Neural progenitor cell (in vitro differentiated cells): Measurements from ENCODE around the gene HDGFL2.

Experiments used
- EZH2 ChIP-seq: fragments of 200-600 bp; sonication (generic); IDR thresholded peaks from 2 replicates; pipeline ENCODE4 v1.6.1; 2017; ENCODE audit warnings: antibody characterized with exemption, mild to moderate bottlenecking, moderate library complexity
- EZH2phosphoT487 ChIP-seq: fragments of 200-600 bp; sonication (generic); IDR thresholded peaks from 2 replicates; pipeline ENCODE4 v1.6.1; 2017; ENCODE audit warnings: antibody characterized with exemption

DNA sequence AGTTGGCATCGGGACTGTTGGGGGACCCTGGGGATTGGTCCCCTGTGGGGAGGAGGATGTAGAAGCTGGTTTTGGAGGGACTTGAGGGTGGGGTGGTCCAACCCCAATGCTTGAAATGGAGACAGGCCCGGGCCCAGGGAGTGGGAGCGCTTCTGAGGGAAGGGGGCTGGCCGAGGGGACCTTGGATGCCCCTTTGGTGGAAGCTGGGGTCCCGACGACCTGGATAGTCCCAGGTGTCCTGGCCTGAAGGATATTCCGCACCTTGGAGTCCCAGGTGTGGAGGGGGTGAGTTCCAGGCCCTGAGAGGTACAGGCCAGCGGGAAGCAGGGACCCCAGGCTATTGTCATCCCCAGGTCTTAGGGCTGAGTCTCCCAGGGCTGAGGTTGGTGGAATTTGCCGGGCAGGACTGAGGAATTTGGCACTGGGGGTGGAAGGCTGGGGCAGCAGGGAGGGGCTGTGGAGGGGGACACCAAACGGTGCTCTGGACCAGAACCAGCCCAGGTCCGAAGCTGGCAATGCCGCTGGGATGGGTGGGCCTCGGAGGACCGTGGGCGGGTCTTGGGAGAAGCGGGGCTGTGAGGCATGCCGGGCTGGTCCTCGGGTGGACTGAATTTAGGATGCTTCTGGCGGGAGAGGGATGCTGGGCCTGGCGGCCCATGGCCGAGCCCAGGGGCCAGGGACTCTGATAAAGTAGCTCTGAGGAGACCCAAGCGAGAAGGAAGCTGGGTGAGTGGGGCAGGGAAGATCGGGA, 1.8 kb downstream of the HDGFL2 start:
- TF ChIP-seq EZH2 = no peak
- no peak for TF ChIP-seq EZH2phosphoT487
